HG03025 (cell line): Measurements from ENCODE around the gene SH2D4B.
A peak's percentile ranks its signal among the peaks of the same experiment; 100 is the strongest.

Experiments used
- ATAC-seq: cut with Tn5 transposase; IDR thresholded peaks from one replicate; pipeline ENCODE4 v1.9.1; 2021; ENCODE audit warnings: mild to moderate bottlenecking, moderate library complexity; ENCODE audit not compliant: unreplicated experiment, low FRiP score

SH2D4B gene

GRCh38 chr10:80582286-80582960 lies 44.7 kb downstream of the SH2D4B start:
- no peak for ATAC-seq

- ATAC-seq, result no peak
These were observed 46.0 kb downstream of the SH2D4B start for GRCh38 chr10:80583685-80584084.

- no peak for ATAC-seq
These were observed 48.1 kb downstream of the SH2D4B start for GRCh38 chr10:80585812-80586211.

- no peak for ATAC-seq
These were observed 50.8 kb downstream of the SH2D4B start for GRCh38 chr10:80588546-80588945.

GRCh38 chr10:80589726-80590373 lies 52.1 kb downstream of the SH2D4B start:
- ATAC-seq, result peak; percentile 84

- no peak for ATAC-seq
These were observed 53.0 kb downstream of the SH2D4B start for GRCh38 chr10:80590585-80591125.

- ATAC-seq, result no peak
These were observed 58.9 kb downstream of the SH2D4B start for GRCh38 chr10:80596391-80597257.

- peak; percentile 77 for ATAC-seq
These were observed 60.5 kb downstream of the SH2D4B start for GRCh38 chr10:80598084-80598798.

GRCh38 chr10:80598951-80599350 lies 61.2 kb downstream of the SH2D4B start:
- no peak for ATAC-seq

GRCh38 chr10:80599424-80599847 lies 61.7 kb downstream of the SH2D4B start:
- ATAC-seq, result peak; percentile 64

- ATAC-seq, result no peak
These were observed 62.6 kb downstream of the SH2D4B start for GRCh38 chr10:80600256-80600655.

- ATAC-seq, result no peak
These were observed 65.2 kb downstream of the SH2D4B start for GRCh38 chr10:80602881-80603280.

- ATAC-seq, result no peak
These were observed 65.8 kb downstream of the SH2D4B start for GRCh38 chr10:80603516-80603915.

- no peak for ATAC-seq
These were observed 71.0 kb downstream of the SH2D4B start for GRCh38 chr10:80608706-80609105.

GRCh38 chr10:80609331-80609730 lies 71.6 kb downstream of the SH2D4B start:
- no peak for ATAC-seq

- no peak for ATAC-seq
These were observed 73.9 kb downstream of the SH2D4B start for GRCh38 chr10:80611481-80612185.

- no peak for ATAC-seq
These were observed 74.6 kb downstream of the SH2D4B start for GRCh38 chr10:80612261-80612660.

- no peak for ATAC-seq
These were observed 75.9 kb downstream of the SH2D4B start for GRCh38 chr10:80613466-80614170.
